Measurements from ENCODE around the gene PRPF6.

PRPF6 gene

DNA sequence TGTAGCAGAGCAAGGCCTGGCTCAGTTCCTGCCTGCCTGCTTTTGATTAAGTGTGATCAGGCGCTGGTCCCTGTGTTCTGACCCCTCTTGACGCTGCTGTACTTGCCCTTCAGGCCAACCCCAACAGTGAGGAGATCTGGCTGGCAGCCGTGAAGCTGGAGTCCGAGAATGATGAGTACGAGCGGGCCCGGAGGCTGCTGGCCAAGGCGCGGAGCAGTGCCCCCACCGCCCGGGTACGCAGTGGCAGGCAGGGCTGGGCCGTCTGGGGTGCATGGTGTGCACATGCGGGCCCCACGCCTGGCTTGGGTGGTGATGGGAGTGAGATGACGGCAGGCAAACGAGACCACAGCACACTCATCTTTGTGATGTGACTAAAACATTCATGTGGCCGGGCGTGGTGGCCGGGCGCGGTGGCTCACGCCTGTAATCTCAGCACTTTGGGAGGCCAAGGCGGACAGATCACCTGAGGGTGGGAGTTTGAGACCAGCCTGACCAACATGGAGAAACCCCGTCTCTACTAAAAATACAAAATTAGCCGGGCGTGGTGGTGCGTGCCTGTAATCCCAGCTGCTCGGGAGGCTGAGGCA, 45.0 kb downstream of the PRPF6 start:
- H3K4me3 ChIP-seq (ENCODE audit: low read length): no peak overlapping the region
- DNase-seq (ENCODE audit: low read depth, low spot score): no peak

DNA sequence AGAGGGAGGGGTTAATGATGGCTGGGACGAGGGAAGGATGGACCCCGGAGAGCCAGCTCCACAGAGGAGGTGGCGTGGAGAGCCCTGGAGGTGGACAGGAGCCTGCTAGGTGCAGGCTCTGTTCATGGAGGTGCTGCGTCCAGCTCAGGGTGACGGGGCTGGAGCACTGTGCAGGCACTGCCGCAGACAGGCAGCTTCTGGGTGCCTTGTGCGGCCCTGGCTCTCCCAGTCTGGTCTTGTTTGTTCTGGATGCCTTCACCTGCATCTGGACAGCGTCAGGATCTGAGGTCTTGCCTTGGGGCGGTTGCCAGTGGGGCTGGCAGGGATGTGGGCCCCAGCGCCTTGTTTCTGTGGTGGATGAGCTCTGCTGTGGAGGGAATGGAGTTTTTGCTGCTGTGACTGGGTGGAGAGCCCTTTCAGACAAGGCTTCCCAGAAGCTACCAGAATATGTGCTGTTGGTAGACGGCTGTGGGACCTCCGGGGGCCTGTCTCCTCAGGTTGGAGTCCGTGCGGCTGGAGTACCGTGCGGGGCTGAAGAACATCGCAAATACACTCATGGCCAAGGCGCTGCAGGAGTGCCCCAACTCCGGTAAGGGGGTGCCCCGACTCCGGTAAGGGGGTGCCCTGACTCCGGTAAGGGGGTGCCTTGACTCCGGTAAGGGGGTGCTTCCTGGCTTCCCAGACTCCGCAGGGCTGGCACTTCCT, 47.2 kb downstream of the PRPF6 start:
- DNase-seq (ENCODE audit: low read depth, low spot score): no peak
- H3K4me3 ChIP-seq (ENCODE audit: low read length): no peak overlapping the region

DNA sequence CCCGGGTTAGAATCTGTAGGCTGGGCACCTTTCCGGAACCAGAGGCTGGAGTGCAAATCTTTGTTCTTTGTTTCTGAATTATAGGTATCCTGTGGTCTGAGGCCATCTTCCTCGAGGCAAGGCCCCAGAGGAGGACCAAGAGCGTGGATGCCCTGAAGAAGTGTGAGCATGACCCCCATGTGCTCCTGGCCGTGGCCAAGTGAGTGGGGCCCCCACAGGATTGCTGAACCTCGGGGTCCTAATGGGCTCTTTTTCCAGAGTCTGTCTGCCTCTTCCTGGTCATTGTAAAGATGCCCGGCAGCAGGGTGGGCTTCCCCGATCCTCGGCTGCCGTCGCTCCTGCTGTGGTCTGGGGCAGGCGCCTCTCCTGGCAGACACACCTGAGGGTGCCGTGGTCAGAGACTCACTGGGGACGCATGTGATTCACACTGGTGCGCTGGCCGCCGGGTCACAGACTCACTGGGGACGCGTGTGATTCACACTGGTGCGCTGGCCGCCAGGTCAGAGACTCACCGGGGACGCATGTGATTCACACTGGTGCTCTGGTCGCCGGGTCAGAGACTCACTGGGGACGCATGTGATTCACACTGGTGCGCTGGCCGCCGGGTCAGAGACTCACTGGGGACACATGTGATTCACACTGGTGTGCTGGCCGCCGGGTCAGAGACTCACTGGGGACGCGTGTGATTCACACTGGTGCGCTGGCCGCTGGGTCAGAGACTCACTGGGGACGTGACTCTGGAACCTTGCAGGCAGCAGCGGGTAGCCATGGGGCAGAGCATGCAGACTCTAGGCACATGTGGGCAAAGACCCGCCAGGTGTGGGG, 48.6 kb downstream of the PRPF6 start:
- H3K4me3 ChIP-seq (ENCODE audit: low read length): no peak overlapping the region
- no peak for DNase-seq (ENCODE audit: low read depth, low spot score)

DNA sequence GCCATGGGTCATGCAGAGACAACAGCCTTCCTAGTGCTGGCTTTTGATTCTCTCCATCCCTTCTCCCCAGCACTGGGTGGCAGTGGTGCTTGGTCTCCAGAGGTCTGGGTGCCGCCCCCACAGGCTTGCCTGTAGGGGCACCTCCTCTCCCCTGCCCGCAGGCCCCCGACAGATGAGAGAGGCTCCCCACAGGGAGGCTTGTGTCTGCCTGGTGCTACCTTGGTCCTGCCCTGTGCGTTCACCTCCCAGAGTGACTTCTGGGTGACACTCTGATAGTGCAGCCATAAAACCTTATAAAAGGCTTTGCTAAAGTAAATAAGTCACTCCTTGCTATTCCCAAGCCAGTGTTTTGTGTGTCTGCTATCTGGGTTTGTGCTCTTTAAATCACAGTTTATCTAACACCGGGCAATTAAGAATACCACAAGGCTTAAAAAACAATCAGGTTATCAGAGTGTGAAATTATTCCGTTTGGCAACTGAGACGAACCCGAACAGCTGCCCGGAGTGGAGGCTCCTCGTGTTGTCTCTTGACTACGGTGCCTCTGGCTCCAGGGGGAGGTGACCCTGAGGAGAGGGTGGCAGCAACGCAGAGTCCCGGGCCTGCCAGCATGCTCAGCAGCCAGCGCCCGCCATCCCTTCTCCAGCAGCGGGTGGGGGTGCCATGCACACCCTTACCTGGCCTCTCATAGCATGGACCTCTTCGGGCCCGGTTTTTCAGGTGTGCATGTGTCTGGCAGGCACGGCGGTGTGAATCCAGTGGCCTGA, 49.6 kb downstream of the PRPF6 start:
- DNase-seq (ENCODE audit: low read depth, low spot score): no peak

DNA sequence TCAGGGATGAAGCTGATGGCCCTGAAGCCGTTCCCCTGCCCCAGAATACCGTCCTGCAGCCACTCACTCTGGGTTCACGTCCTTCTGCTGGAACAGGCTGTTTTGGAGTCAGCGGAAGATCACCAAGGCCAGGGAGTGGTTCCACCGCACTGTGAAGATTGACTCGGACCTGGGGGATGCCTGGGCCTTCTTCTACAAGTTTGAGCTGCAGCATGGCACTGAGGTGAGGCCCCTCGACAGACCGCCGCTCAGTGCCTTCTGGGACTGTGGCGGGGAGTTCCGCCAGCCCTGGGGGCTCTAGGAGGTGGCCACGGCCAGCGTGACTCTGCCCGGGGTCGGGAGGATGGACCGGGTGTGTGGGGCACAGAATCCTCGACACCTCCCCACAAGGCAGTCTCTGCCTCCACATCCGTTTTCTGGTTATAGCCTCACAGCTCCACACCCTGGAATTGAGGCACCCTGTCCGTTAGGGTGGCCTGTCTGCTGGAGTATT, 50.9 kb downstream of the PRPF6 start:
- no peak overlapping the region for H3K4me3 ChIP-seq (ENCODE audit: low read length)
- no peak for DNase-seq (ENCODE audit: low read depth, low spot score)

More for the DNA sequence above, 49.6 kb downstream of the PRPF6 start:
- H3K4me3 ChIP-seq (ENCODE audit: low read length): no peak overlapping the region

DNA sequence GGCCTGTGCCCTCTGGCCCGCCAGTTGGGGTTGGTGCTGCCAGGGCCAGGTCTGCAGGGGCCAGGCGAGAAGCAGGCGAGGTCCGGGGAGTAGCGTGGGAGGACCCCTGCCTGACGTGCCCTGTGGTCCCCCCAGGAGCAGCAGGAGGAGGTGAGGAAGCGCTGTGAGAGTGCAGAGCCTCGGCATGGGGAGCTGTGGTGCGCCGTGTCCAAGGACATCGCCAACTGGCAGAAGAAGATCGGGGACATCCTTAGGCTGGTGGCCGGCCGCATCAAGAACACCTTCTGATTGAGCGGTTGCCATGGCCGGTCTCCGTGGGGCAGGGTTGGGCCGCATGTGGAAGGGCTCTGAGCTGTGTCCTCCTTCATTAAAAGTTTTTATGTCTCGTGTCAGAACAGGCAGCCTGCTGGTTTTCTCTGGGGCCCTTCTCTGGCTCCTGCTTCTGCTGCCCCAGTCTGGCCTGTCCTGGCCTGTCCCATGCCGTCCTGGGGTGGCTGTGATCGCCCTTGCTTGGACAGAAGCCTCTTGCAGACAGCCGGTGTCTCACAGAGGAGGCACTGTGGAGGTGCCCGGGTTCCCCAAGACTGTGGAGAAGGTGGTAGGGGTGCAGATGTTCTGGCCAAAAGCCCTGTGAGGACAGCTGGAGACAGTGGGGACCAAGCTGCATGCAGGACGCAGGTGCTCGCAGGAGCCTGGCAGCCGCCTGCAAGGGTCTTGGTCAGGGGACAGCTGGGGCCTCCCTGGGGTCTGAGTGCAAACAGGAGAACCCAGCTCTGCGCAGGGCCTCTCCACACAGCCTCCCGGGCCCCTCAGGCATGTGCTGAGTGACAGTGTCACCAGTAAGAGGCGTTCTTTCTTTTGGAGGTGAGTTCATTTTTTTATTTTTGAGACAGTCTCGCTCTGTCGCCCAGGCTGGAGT, 52.0 kb downstream of the PRPF6 start:
- H3K4me3 ChIP-seq (ENCODE audit: low read length): no peak overlapping the region
- DNase-seq (ENCODE audit: low read depth, low spot score): no peak

DNA sequence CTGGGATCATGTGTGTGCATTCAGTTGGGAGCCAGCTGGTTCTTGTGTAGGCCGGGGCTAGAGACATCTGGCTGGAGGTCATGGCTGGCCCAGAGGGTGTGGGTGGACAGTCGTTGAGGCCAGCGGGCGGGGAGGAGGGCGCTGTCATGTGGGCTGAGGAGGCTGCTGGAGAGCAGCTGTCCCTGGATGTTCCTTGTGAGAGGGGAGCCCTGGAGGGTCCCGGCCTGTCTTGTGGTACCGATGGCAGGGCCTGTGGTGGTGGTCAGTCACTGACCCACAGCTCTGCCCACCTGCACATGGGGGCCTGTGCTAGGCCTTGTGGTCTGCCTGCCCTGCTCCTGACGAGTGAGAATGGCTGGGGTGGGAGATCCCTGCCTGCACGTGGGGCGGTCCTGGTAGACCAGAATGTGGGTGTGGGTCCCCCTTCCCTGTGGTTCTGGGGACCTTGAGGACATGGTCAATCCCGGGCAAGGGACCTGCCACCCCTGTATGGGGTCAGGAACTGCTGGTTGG, 53.1 kb downstream of the PRPF6 start:
- no peak overlapping the region for H3K4me3 ChIP-seq (ENCODE audit: low read length)
- no peak for DNase-seq (ENCODE audit: low read depth, low spot score)

DNA sequence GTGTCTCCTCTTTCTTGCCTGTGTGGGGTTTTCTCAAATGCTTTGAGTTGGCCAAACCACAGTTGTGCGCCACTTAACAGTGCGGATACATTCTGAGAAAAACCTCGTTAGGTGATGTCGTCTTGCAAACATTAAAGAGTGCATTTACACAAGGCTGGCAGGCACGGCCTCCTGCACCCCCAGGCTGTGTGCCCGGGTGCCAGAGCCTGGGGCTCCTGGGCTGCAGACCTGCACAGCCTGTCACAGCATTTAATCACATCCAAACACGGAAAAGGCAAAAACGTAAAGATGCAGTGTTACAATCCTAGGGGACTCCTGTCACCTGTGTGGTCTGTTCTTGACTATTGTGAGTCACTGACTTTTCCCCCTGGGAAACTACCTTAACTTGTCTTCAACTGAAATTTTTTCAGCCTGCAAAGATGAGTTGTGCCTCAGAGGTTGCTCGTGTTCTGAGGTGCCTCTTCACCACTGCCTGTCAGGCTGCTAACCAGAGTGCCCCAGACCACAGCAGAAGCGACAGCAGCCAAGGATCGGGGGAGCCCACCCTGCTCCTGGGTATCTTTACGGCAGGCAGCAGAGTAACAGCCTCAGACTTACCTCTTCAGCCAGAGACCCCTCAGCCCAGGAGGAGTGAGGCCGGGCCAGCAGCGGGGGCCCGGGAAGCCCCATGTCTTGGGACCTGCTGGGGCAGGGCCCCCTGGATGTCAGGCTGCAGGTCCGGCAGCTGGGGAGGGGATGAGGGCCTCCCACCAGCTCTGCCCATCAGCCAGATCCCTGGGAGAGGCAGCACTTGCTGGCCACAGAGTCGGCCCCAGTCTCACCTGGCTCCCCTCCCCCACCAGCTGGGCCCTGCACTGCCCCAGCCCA, 54.4 kb downstream of the PRPF6 start:
- no peak for DNase-seq (ENCODE audit: low read depth, low spot score)
- H3K4me3 ChIP-seq (ENCODE audit: low read length): no peak overlapping the region

DNA sequence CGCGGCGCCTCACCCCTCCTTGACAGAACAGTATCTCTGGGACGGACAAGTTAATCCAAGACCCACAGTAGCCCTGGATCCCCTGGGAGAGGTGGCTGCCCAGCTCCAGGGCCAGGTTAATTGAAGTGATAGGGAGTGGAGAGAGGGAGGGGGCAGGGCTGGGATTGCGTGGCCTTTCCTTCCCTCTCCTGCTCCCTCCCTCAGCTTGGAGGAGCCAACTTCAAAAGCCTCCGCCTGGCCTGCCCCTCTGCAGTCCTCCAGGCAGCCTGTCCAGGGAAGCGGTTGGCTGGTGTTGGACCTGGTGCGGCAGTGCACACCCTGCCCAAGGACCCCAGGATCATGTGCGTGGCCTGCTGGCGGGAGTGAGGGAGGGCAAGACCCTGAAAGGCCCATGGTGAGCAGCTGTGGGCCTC, 55.0 kb downstream of the PRPF6 start, which contains the start of gene C20orf204:
C20orf204 (plus strand) TSS at position 250 of the 413 bp plus-strand sequence; CDS start at position 392, 142 bp downstream.
- DNase-seq (ENCODE audit: low read depth, low spot score): no peak
- H3K4me3 ChIP-seq (ENCODE audit: low read length): no peak within 1 kb of the TSS

DNA sequence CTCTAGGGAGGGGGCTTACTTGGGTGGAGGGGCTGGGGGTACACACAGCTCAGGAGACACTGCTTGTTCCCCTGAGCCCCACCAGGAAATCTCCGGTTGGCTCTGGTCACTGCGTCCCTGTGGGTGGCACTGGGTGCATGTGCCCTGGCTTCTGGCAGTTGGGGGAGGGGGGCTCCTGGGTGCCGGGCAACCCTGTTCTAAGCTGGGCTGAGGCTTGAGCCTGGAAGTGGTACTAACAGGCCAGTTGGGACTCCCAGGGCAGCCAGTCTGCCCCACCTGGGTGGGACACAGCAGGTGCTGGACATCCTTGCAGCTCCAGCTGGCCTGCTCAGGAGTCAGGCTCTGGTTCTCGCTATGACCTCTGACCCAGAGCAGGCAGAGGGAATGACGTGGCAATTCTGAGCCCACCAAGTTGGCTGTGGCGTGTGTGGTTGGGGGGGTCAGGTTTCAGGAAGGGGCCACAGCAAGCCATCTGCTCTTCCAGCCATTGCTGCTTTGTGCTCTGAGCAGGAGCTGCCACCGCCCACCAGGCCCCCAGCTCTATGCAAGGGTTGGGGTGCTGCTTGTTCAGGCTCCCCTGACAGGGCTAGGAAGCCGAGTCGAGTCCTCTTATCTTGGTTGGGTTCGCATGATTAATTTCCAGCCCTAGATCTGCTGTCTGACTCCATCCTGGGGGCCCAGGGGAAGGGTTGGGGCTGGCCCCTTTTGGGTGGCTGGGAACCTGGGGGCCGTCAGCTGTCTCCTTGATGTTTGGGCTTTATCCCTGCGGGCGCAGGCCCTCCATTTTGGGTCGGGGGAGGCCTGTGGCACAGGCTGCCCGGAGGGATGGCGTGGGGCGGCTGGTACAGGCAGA, 55.6 kb downstream of the PRPF6 start:
- no peak for DNase-seq (ENCODE audit: low read depth, low spot score)
- no peak overlapping the region for H3K4me3 ChIP-seq (ENCODE audit: low read length)

DNA sequence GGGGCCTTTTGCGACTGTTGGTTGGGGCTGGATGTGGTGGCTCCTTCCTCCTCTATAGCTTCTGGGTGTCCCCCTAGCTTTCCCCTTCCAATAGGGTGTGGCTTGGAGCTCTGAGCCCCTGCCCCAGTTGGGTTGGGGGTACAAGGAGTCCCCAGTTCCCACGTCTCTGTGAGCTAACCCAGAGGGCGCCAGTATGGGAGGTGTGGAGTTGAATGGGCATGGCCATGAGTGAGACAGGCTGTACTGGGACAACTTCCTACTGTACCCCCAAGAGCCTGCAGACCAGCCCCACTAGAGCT, 56.2 kb downstream of the PRPF6 start:
- no peak for DNase-seq (ENCODE audit: low read depth, low spot score)
- H3K4me3 ChIP-seq (ENCODE audit: low read length): no peak overlapping the region

DNA sequence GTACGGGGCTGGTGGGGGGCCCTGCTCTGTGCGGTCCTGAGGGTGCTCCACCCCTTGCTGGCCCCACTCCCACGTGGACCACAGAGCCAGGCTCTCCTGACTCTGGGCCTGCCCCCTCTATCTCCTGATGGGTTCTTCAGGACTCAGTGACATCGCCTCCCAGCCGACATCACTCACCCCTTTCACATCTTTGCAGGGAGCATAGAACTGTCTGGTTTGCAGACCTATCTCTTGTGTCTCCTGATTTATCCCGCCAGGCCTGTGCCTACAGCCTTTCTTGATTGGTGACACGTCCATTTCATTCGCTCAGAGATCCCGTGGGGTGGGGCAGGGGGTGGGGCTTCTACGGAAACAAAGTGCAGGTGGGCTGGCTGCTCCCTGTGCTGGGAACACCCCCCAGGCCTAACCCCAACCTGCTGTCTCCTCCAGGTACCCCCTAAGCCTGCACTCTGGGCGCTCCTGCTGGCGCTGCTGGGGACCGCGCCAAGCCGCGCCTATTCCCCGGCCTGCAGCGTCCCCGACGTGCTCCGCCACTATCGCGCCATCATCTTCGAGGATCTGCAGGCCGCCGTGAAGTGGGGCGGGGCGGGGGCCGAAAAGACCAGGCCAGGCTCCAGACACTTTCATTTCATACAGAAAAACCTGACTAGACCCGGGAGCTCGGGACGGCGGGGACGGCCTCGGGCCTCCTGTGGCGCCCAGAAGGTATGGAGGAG, 56.7 kb downstream of the PRPF6 start:
- H3K4me3 ChIP-seq (ENCODE audit: low read length): no peak overlapping the region
- DNase-seq (ENCODE audit: low read depth, low spot score): no peak

DNA sequence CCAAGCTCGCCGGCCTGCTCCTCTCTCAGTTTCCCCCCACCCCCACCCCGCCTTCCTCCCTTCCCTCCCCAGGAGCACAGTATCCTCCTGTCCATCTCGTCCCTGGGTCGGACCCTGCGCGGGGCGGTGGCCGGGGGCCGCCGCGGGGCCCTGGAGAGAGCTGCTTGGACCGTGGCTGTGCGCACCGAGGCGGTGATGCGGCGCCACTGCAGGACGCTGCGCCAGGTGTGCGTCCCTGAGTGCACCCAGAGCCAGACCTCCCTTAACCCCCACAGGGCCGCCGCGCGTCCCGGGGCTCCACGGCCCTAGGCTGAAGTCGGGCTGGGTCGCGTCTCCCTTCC, 57.3 kb downstream of the PRPF6 start:
- H3K4me3 ChIP-seq (ENCODE audit: low read length): no peak overlapping the region; the same call in 1 of the 2 replicates
- DNase-seq (ENCODE audit: low read depth, low spot score): no peak

DNA sequence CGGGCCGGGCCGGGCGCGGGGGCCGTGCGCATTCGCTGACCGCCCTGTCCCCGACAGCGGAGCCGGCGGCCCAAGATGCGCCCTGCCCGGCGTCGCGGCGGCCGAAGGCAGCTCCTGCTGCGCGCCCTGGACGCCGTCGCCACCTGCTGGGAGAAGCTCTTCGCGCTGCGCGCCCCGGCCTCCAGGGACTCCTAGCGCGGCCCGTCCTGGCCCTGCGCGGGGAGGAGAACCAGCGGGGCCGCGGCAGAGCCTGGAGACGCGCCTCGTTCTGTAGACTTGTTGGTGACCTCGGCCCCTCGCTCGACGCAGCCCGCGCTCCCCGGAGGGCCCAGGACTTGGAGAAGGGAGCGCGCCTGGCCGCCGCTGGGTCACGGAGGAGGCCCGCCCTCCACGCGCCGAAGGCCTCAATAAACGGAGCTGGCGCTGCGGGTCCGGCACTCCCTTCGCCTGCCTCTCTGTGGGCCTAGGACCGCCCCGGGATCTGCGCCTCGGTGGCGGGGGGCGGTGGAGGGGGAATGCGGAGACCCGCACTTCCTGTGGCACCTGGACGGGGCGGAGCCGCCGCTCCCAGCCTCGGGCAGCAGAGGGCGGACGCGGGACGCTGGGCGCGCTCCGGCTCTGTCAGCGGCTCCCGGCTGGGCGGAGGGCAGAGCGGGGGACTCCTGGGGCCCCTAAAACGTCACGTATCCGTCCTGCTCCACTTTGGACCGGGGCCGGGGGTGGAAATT, 57.8 kb downstream of the PRPF6 start:
- peak overlapping the region; percentile 51 for H3K4me3 ChIP-seq (ENCODE audit: low read length)
- peak; percentile 63 for DNase-seq (ENCODE audit: low read depth, low spot score)
